A549 (cell line): ENCODE data around the gene EMSY.

Experiments
- NFE2L2 ChIP-seq: fragments of 150-350 bp; conservative IDR thresholded peaks from 2 replicates; pipeline ENCODE4 v1.6.1; 2014; ENCODE audit warnings: low read length
- PBX3 ChIP-seq: IDR thresholded peaks from 2 replicates; pipeline ENCODE4 v1.6.1; 2012

- no peak for TF ChIP-seq NFE2L2
- TF ChIP-seq PBX3: no peak
Observed at GRCh38 chr11:76597533-76598425, 153.0 kb downstream of the EMSY start.
